Activated naive CD8-positive, alpha-beta T cell treated with anti-CD3 and anti-CD28 coated beads, Interleukin-2, amount 50 U/mL, for 16 hours (primary cell): ENCODE measurements around the gene USP31.
A peak's percentile ranks its signal among the peaks of the same experiment; 100 is the strongest.

Source experiments
- DNase-seq: peaks from one replicate; pipeline ENCODE4 v3.0.0-alpha.2; 2020; ENCODE audit warnings: low read depth, low spot score

The USP31 gene

GRCh38 chr16:23149267-23149992, at the start of gene USP31:
Gene USP31, minus strand, starts transcription at chr16:23149452. Its CDS starts 182 bp downstream, at chr16:23149270.
- peak; percentile 76 for DNase-seq

- DNase-seq: no peak
These were observed 47.3 kb upstream of the USP31 start for GRCh38 chr16:23196539-23196938.

GRCh38 chr16:23195366-23195978, 46.2 kb upstream of the USP31 start:
- DNase-seq: no peak

GRCh38 chr16:23194497-23195221, 45.4 kb upstream of the USP31 start:
- DNase-seq: no peak

GRCh38 chr16:23188911-23189310, 39.7 kb upstream of the USP31 start:
- DNase-seq: no peak

GRCh38 chr16:23187341-23187740, 38.1 kb upstream of the USP31 start:
- DNase-seq: no peak

- no peak for DNase-seq
These were observed 36.9 kb upstream of the USP31 start for GRCh38 chr16:23186171-23186570.

- no peak for DNase-seq
These were observed 36.4 kb upstream of the USP31 start for GRCh38 chr16:23185656-23186055.

- no peak for DNase-seq
These were observed 34.3 kb upstream of the USP31 start for GRCh38 chr16:23183543-23183862.

- no peak for DNase-seq
These were observed 33.7 kb upstream of the USP31 start, which contains the start of gene SCNN1G for GRCh38 chr16:23182679-23183542. Gene SCNN1G, plus strand, starts transcription at chr16:23182745. Its CDS starts 3,527 bp downstream, at chr16:23186272.

GRCh38 chr16:23182206-23182678, 33.0 kb upstream of the USP31 start:
- peak; percentile 32 for DNase-seq

GRCh38 chr16:23181506-23181905, 32.3 kb upstream of the USP31 start:
- no peak for DNase-seq

- DNase-seq: no peak
These were observed 26.4 kb upstream of the USP31 start for GRCh38 chr16:23175651-23176050.

GRCh38 chr16:23174622-23175021, 25.4 kb upstream of the USP31 start:
- DNase-seq: no peak

- no peak for DNase-seq
These were observed 23.7 kb upstream of the USP31 start for GRCh38 chr16:23172994-23173393.

- no peak for DNase-seq
These were observed 23.3 kb upstream of the USP31 start for GRCh38 chr16:23172583-23172982.

- no peak for DNase-seq
These were observed 15.5 kb upstream of the USP31 start for GRCh38 chr16:23164736-23165135.

- DNase-seq: no peak
These were observed 14.7 kb upstream of the USP31 start for GRCh38 chr16:23163921-23164320.

- DNase-seq: no peak
These were observed 11.3 kb upstream of the USP31 start for GRCh38 chr16:23160574-23160973.

GRCh38 chr16:23160082-23160481, 10.8 kb upstream of the USP31 start:
- no peak for DNase-seq

GRCh38 chr16:23158114-23158513, 8.9 kb upstream of the USP31 start:
- no peak for DNase-seq
